H9 (cell line): Measurements from ENCODE around the gene ALPG. TPM values are rescaled to one million over a fixed set of nuclear protein-coding genes. Genes with fewer than 3 reads are reported as not detected.

Experiments used
- DNase-seq: peaks from one replicate; pipeline ENCODE4 v3.0.0-alpha.2; 2017
- H2AFZ ChIP-seq: one replicate; pipeline ENCODE4 v1.6.1; 2013; ENCODE audit warnings: mild to moderate bottlenecking, low read length, control low read depth, moderate library complexity
- H2AK5ac ChIP-seq: 2 replicates; pipeline ENCODE4 v1.6.1; 2013; ENCODE audit warnings: low read length, control low read depth, mixed read lengths; ENCODE audit not compliant: insufficient read length
- H2BK120ac ChIP-seq: one replicate; pipeline ENCODE4 v1.6.1; 2013; ENCODE audit warnings: low read depth, mild to moderate bottlenecking, low read length, control low read depth, inconsistent platforms; ENCODE audit not compliant: poor library complexity, severe bottlenecking
- H2BK12ac ChIP-seq: 2 replicates; pipeline ENCODE4 v1.6.1; 2013; ENCODE audit warnings: low read length, control low read depth, mixed read lengths, low read depth; ENCODE audit not compliant: insufficient read length
- H2BK15ac ChIP-seq: 2 replicates; pipeline ENCODE4 v1.6.1; 2013; ENCODE audit warnings: low read depth, low read length, control low read depth
- H2BK20ac ChIP-seq: one replicate; pipeline ENCODE4 v1.6.1; 2013; ENCODE audit warnings: low read depth, mild to moderate bottlenecking, low read length, control low read depth, inconsistent platforms; ENCODE audit not compliant: poor library complexity, severe bottlenecking
- H2BK5ac ChIP-seq: 2 replicates; pipeline ENCODE4 v1.6.1; 2013; ENCODE audit warnings: low read length, control low read depth, mixed read lengths; ENCODE audit not compliant: insufficient read length
- H3K14ac ChIP-seq: 2 replicates; pipeline ENCODE4 v1.6.1; 2013; ENCODE audit warnings: low read length, control low read depth; ENCODE audit not compliant: insufficient read depth
- H3K18ac ChIP-seq: 2 replicates; pipeline ENCODE4 v1.6.1; 2013; ENCODE audit warnings: low read depth, mild to moderate bottlenecking, mixed read lengths, low read length, control low read depth; ENCODE audit not compliant: insufficient read length
- H3K23ac ChIP-seq: 2 replicates; pipeline ENCODE4 v1.6.1; 2013; ENCODE audit warnings: low read length, control low read depth, mixed read lengths, low read depth; ENCODE audit not compliant: insufficient read length
- H3K23me2 ChIP-seq: 2 replicates; pipeline ENCODE4 v1.6.1; 2013; ENCODE audit warnings: low read depth, mild to moderate bottlenecking, mixed read lengths, low read length, control low read depth; ENCODE audit not compliant: insufficient read length, poor library complexity, severe bottlenecking
- H3K27ac ChIP-seq: 2 replicates; pipeline ENCODE4 v1.5.1; 2013; ENCODE audit warnings: low read length, control low read depth, mixed read lengths, low read depth; ENCODE audit not compliant: insufficient read length
- H3K27me3 ChIP-seq: 2 replicates; pipeline ENCODE4 v1.6.1; 2013; ENCODE audit warnings: low read length, control low read depth, inconsistent platforms; ENCODE audit not compliant: insufficient read depth
- H3K4ac ChIP-seq: 2 replicates; pipeline ENCODE4 v1.6.1; 2013; ENCODE audit warnings: low read depth, mild to moderate bottlenecking, control low read depth, inconsistent platforms, low read length, moderate library complexity
- H3K4me1 ChIP-seq: 2 replicates; pipeline ENCODE4 v1.6.1; 2013; ENCODE audit warnings: low read length, control low read depth, inconsistent platforms; ENCODE audit not compliant: insufficient read depth
- H3K4me2 ChIP-seq: 2 replicates; pipeline ENCODE4 v1.6.1; 2013; ENCODE audit warnings: low read length, control low read depth, mixed read lengths; ENCODE audit not compliant: insufficient read length, insufficient read depth
- H3K56ac ChIP-seq: 2 replicates; pipeline ENCODE4 v1.6.1; 2013; ENCODE audit warnings: low read depth, mild to moderate bottlenecking, mixed read lengths, low read length, control low read depth; ENCODE audit not compliant: insufficient read length
- H3K79me1 ChIP-seq: 2 replicates; pipeline ENCODE4 v1.6.1; 2013; ENCODE audit warnings: low read depth, mild to moderate bottlenecking, moderate library complexity, low read length, control low read depth, inconsistent platforms; ENCODE audit not compliant: insufficient read depth, poor library complexity, severe bottlenecking
- H3K79me2 ChIP-seq: 2 replicates; pipeline ENCODE4 v1.6.1; 2013; ENCODE audit warnings: low read length, control low read depth, inconsistent platforms; ENCODE audit not compliant: insufficient read depth
- H3K9ac ChIP-seq: 2 replicates; pipeline ENCODE4 v1.6.1; 2013; ENCODE audit warnings: low read length, control low read depth, mixed read lengths; ENCODE audit not compliant: insufficient read length; ENCODE audit errors: extremely low read depth
- H3K9me3 ChIP-seq: one replicate; pipeline ENCODE4 v1.6.1; 2013; ENCODE audit warnings: low read depth, low read length, inconsistent platforms; ENCODE audit not compliant: control insufficient read depth
- H3T11ph ChIP-seq: one replicate; pipeline ENCODE4 v1.6.1; 2013; ENCODE audit warnings: mild to moderate bottlenecking, low read length, control low read depth, inconsistent platforms
- H4K20me1 ChIP-seq: one replicate; pipeline ENCODE4 v1.6.1; 2013; ENCODE audit not compliant: control insufficient read depth, insufficient read length, insufficient read depth
- H4K5ac ChIP-seq: 2 replicates; pipeline ENCODE4 v1.6.1; 2013; ENCODE audit warnings: low read depth, mild to moderate bottlenecking, mixed read lengths, low read length, control low read depth; ENCODE audit not compliant: insufficient read length
- H4K8ac ChIP-seq: replicated peaks from 2 replicates; pipeline ENCODE4 v1.6.1; 2013; ENCODE audit warnings: low read length, control low read depth, mixed read lengths, low read depth; ENCODE audit not compliant: insufficient read length
- H4K91ac ChIP-seq: 2 replicates; pipeline ENCODE4 v1.6.1; 2013; ENCODE audit warnings: low read depth, mild to moderate bottlenecking, moderate library complexity, mixed read lengths, low read length, control low read depth; ENCODE audit not compliant: insufficient read length
- H3K27ac Mint-ChIP-seq, 3 experiments: 2 replicates in 2 of 3; 3 replicates in 1 of 3; pipeline ENCODE4 v1.8.0; 2020 to 2021; ENCODE audit warnings: mixed read lengths in 3 of 3, mild to moderate bottlenecking in 1 of 3, moderate library complexity in 1 of 3
- H3K27me3 Mint-ChIP-seq: 2 replicates; pipeline ENCODE4 v1.8.0; 2021; ENCODE audit warnings: low read depth, mild to moderate bottlenecking, moderate library complexity, mixed read lengths
- H3K36me3 Mint-ChIP-seq, 3 experiments: 2 replicates in 2 of 3; 3 replicates in 1 of 3; pipeline ENCODE4 v1.8.0; 2020 to 2021; ENCODE audit warnings: low read depth in 3 of 3, mixed read lengths in 3 of 3; ENCODE audit not compliant: insufficient read depth in 1 of 3
- H3K4me1 Mint-ChIP-seq, 2 experiments: 2 replicates each; pipeline ENCODE4 v1.8.0; 2020; ENCODE audit warnings: mixed read lengths in 2 of 2
- H3K4me3 Mint-ChIP-seq, 2 experiments: 2 replicates in 1 of 2; 3 replicates in 1 of 2; pipeline ENCODE4 v1.8.0; 2020 to 2021; ENCODE audit warnings: mild to moderate bottlenecking in 2 of 2, mixed read lengths in 2 of 2, moderate library complexity in 1 of 2
- H3K9me3 Mint-ChIP-seq, 2 experiments: 2 replicates in 1 of 2; 3 replicates in 1 of 2; pipeline ENCODE4 v1.8.0; 2020; ENCODE audit warnings: mild to moderate bottlenecking in 2 of 2, mixed read lengths in 2 of 2, moderate library complexity in 1 of 2
- CTCF ChIP-seq: fragments of 200-600 bp; sonication (generic); conservative IDR thresholded peaks from 3 replicates; pipeline ENCODE4 v1.8.0; 2021; ENCODE audit warnings: antibody characterized with exemption, mild to moderate bottlenecking
- WGBS: extraction: QIAGEN DNeasy Blood & Tissue Kit; methylation state at CpG from one replicate; pipeline ENCODE4 v1.1.7; 2013; ENCODE audit warnings: missing lambda C conversion rate, low lambda C conversion rate, mixed read lengths; ENCODE audit not compliant: insufficient read length; ENCODE audit errors: extremely low coverage; 5-methylcytosine and 5-hydroxymethylcytosine counted together
- total RNA-seq: library from RNA; stranded (reverse); gene quantifications from 2 replicates; pipeline ENCODE4 v1.2.1, GENCODE V29; 2021

The ALPG gene
- total RNA-seq, 1 experiment from 2014 or later = 1.3 TPM

- H3K27ac ChIP-seq = no peak overlapping the region
- H2AK5ac ChIP-seq = no peak overlapping the region
- H4K5ac ChIP-seq = no peak overlapping the region
- H2BK15ac ChIP-seq = no peak overlapping the region
- H3K23ac ChIP-seq = no peak overlapping the region
- H4K91ac ChIP-seq = no peak overlapping the region
- H3K79me1 ChIP-seq = no peaks in the 10 kb centered on the region
- Mint-ChIP-seq H3K4me3 (peak overlapping the region; percentile 83 to 84), H3K27ac (no peak overlapping the region), H3K36me3 (peaks cover 9 to 56% (median 40%) of the 10 kb centered on the region in 3 experiments), H3K27me3 (peaks cover 57% of the 10 kb centered on the region), H3K9me3 (peaks cover 14% of the 10 kb centered on the region in 2 experiments), H3K4me1 (peaks cover 49 to 50% of the 10 kb centered on the region in 2 experiments)
- H3K4me1 ChIP-seq = peaks cover 8% of the 10 kb centered on the region; the same call in 1 of the 2 replicates
- H2BK120ac ChIP-seq = no peak overlapping the region
- peaks cover 7% of the 10 kb centered on the region for H4K20me1 ChIP-seq
- H2BK20ac ChIP-seq = no peak overlapping the region
- peaks cover 23% of the 10 kb centered on the region for H3K23me2 ChIP-seq
- H3K27me3 ChIP-seq = peaks cover 28% of the 10 kb centered on the region; the same call in 1 of the 2 replicates
- H3K14ac ChIP-seq = peak overlapping the region; percentile 88
- H2AFZ ChIP-seq = no peak overlapping the region
- H3T11ph ChIP-seq = no peak overlapping the region
- no peaks in the 10 kb centered on the region for H3K9me3 ChIP-seq
- no peak overlapping the region for H3K56ac ChIP-seq
- H3K4ac ChIP-seq = no peak overlapping the region
- TF ChIP-seq CTCF = no peak
- no CpG with 5 or more reads among the region's 79 CpGs for WGBS
- H3K9ac ChIP-seq = peak overlapping the region; percentile 30
- peak overlapping the region; percentile 81 for H3K4me2 ChIP-seq
- no peaks in the 10 kb centered on the region for H3K79me2 ChIP-seq
- no peak overlapping the region for H4K8ac ChIP-seq
- no peak overlapping the region for H2BK12ac ChIP-seq
- peak overlapping the region; percentile 51 for H3K18ac ChIP-seq
- no peak overlapping the region for H2BK5ac ChIP-seq
- peak; percentile 65 for DNase-seq
Measured at GRCh38 chr2:232420463-232421188, 14.0 kb downstream of the ALPG start.
